SK-N-MC (cell line): ENCODE data around the gene ZNF496.
"Not testable (repeated sequence)": the region's sequence is repeated elsewhere in the genome, so short reads cannot be mapped to it uniquely, and the experiment has no call there.

Experiments used
- DNase-seq: peaks from one replicate; pipeline ENCODE4 v3.0.0-alpha.2; 2011; ENCODE audit warnings: low read depth, low spot score
- H3K27ac ChIP-seq: fragments of 200-600 bp; sonication (generic); 2 replicates; pipeline ENCODE4 v1.5.1; 2016; ENCODE audit warnings: mixed run types
- H3K36me3 ChIP-seq: fragments of 200-600 bp; sonication (generic); 2 replicates; pipeline ENCODE4 v1.6.1; 2017; ENCODE audit warnings: antibody characterized with exemption, low read length, mixed read lengths; ENCODE audit not compliant: insufficient read depth
- H3K4me3 ChIP-seq: fragments of 200-600 bp; sonication (generic); 2 replicates; pipeline ENCODE4 v1.5.1; 2016
- H3K9ac ChIP-seq: fragments of 200-600 bp; sonication (generic); 2 replicates; pipeline ENCODE4 v1.8.0; 2017; ENCODE audit warnings: mixed run types, mixed read lengths; ENCODE audit not compliant: insufficient read length
- H3K9me3 ChIP-seq: fragments of 200-600 bp; sonication (generic); 2 replicates; pipeline ENCODE4 v1.6.1; 2017; ENCODE audit warnings: low read depth, mild to moderate bottlenecking, antibody characterized with exemption, low read length, moderate library complexity, mixed read lengths
- EZH2 ChIP-seq: fragments of 200-600 bp; sonication (generic); IDR thresholded peaks from one replicate; pipeline ENCODE4 v1.6.1; 2017; ENCODE audit warnings: antibody characterized with exemption
- FOXP2 ChIP-seq: optimal IDR thresholded peaks from 2 replicates; pipeline ENCODE3; 2011; ENCODE audit warnings: mild to moderate bottlenecking, moderate library complexity; ENCODE audit not compliant: insufficient read depth; ENCODE audit errors: extremely low read length, control extremely low read depth
- POLR2AphosphoS5 ChIP-seq: IDR thresholded peaks from 2 replicates; pipeline ENCODE4 v1.6.1; 2012; ENCODE audit warnings: mild to moderate bottlenecking, low read depth, low read length, borderline replicate concordance

The ZNF496 gene

GRCh38 chr1:247331525-247332214 is at the start of gene ZNF496:
TSS of gene ZNF496 (minus strand) at chr1:247331867. CDS start at chr1:247329578, 2,289 bp downstream.
- Histone ChIP-seq H3K4me3 (peak within 1 kb of the TSS; percentile 90), H3K36me3 (peaks cover 25% of the 10 kb centered on the region; the same call in 1 of the 2 replicates), H3K9ac (peak within 1 kb of the TSS; percentile 83), H3K27ac (no peak within 1 kb of the TSS), H3K9me3 (no peaks in the 10 kb centered on the region)
- TF ChIP-seq FOXP2 = no peak
- no peak for TF ChIP-seq EZH2
- no peak for TF ChIP-seq POLR2AphosphoS5
- DNase-seq = no peak

GRCh38 chr1:247378334-247379073 is 46.8 kb upstream of the ZNF496 start:
- Histone ChIP-seq H3K27ac (no peak overlapping the region), H3K36me3 (no peaks in the 10 kb centered on the region), H3K9ac (no peak overlapping the region), H3K4me3 (no peak overlapping the region), H3K9me3 (no peaks in the 10 kb centered on the region)
- TF ChIP-seq FOXP2 (no peak), POLR2AphosphoS5 (no peak), EZH2 (no peak)
- DNase-seq = no peak

DNA sequence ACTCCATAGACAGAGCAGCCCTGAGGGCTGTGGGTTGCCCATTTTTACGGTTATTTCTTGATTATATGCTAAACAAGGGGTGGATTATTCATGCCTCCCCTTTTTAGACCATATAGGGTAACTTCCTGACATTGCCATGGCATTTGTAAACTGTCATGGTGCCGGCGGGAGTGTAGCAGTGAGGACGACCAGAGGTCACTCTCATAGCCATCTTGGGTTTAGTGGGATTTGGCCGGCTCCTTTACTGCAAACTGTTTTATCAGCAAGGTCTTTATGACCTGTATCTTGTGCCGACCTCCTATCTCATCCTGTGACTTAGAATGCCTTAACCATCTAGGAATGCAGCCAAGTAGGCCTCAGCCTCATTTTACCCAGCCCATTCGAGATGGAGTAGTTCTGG is 46.0 kb upstream of the ZNF496 start:
- not testable (repeated sequence) for H3K27ac ChIP-seq, H3K36me3 ChIP-seq, H3K4me3 ChIP-seq, DNase-seq, H3K9ac ChIP-seq, H3K9me3 ChIP-seq

DNA sequence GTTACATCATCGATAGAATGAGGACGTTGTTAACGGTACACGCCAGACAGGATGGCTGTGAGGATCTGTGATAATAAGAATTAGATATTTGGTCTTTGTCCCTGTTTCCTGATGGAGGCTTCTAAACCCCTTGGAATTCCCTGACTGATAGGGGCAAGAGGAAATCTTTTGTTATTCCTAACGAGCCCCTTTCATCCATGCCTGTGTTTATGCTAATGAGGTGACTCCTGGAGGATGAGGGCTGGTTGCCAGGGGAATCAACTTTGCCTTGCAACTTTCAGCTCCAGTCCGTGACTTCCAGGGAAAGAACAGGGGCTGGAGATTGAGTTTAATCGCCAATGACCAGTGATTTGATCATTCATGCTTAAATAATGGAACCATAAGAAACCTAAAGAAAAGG is 45.0 kb upstream of the ZNF496 start:
- Histone ChIP-seq H3K27ac (no peak overlapping the region), H3K4me3 (peak overlapping the region; percentile 42), H3K9me3 (no peaks in the 10 kb centered on the region), H3K36me3 (no peaks in the 10 kb centered on the region), H3K9ac (peak overlapping the region; percentile 12)
- TF ChIP-seq POLR2AphosphoS5 (no peak), FOXP2 (no peak), EZH2 (no peak)
- DNase-seq = peak; percentile 16

DNA sequence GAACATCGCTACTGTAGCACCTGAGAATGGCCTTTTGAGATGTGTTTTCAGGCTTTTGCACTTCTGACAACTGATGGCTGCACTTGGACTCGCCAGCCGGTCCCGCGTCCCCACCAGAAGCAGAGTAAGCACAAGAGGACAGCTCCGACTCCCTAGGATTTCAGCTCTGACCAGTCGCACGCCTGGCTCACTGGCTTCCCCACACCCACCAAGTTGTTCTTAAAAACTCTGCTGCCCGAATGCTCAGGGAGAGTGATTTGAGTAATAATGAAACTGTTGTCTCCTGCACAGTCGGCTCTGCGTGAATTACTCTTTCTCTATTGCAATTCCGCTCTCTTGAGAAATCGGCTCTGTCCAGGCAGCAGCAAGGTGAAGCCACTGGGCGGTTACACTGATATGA is 44.1 kb upstream of the ZNF496 start:
- DNase-seq = no peak
- H3K9ac ChIP-seq = no peak overlapping the region
- no peak for TF ChIP-seq POLR2AphosphoS5
- TF ChIP-seq EZH2 = no peak
- no peak for TF ChIP-seq FOXP2
- H3K27ac ChIP-seq = no peak overlapping the region
- H3K36me3 ChIP-seq = no peaks in the 10 kb centered on the region
- no peaks in the 10 kb centered on the region for H3K9me3 ChIP-seq
- no peak overlapping the region for H3K4me3 ChIP-seq

DNA sequence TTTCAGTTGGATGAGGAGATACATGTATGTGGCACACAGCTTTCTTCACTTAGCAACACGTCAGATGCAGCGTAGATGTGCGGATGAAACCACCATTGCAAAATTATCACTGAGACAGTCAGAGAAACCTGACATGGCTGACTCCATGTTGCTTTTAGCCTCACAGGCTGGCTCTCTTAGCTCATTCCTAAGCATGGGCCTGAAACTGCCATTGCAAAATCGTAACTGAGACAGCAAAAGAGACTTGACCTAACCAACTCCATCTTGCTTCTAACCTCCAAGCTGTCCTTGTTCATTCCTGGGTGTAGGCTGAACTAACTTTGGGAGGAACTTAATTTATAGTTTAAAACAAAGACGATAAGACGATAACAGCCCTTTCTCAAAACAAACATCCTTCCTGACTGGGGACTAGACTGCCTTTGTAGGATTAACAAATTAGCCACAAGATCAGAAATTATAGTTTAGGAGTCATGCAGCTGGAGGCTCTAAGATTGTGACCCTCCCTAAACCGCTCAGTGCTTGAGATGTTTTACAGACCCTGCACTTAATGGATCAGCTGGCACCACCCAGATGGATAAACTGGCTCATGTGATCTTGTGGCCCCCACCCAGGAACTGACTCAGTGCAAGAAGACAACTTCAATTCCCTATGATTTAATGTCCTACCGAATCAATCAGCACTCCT is 43.1 kb upstream of the ZNF496 start:
- H3K36me3 ChIP-seq, H3K9ac ChIP-seq, H3K4me3 ChIP-seq, H3K9me3 ChIP-seq, H3K27ac ChIP-seq, DNase-seq: not testable (repeated sequence)

- TF ChIP-seq EZH2 (no peak), FOXP2 (no peak), POLR2AphosphoS5 (no peak)
- Histone ChIP-seq H3K9ac (no peak overlapping the region), H3K9me3 (no peaks in the 10 kb centered on the region), H3K4me3 (no peak overlapping the region), H3K27ac (no peak overlapping the region), H3K36me3 (no peaks in the 10 kb centered on the region)
- DNase-seq = no peak
Measured at GRCh38 chr1:247373721-247374141, 42.1 kb upstream of the ZNF496 start.

DNA sequence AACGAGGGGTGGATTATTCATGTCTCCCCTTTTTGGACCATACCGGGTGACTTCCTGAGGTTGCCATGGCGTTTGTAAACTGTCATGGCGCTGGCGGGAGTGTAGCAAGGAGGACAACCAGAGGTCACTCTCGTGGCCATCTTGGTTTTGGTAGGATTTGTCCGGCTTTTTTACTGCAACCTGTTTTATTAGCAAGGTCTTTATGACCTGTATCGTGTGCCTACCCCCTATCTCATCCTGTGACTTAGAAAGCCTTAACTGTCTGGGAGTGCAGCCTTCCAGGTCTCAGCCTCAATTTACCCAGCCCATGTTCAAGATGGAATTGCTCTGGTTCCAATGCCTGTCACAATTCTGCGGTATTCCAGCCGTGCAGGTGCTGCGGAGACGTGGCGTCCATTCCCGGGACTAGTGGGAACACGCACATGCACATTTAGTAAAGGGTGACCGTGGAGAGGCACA is 40.2 kb upstream of the ZNF496 start:
- TF ChIP-seq EZH2 (no peak), FOXP2 (no peak), POLR2AphosphoS5 (no peak)
- no peak overlapping the region for H3K9ac ChIP-seq
- H3K9me3 ChIP-seq = no peaks in the 10 kb centered on the region
- no peak overlapping the region for H3K27ac ChIP-seq
- no peak for DNase-seq
- no peak overlapping the region for H3K4me3 ChIP-seq
- H3K36me3 ChIP-seq = no peaks in the 10 kb centered on the region
